Fibroblast of skin of right biceps (primary cell): Measurements from ENCODE around the gene SLC38A5.
"Not testable (repeated sequence)": the region's sequence is repeated elsewhere in the genome, so short reads cannot be mapped to it uniquely, and the experiment has no call there.

Experiments
- DNase-seq: peaks from one replicate; pipeline ENCODE4 v3.0.0-alpha.2; 2013

The SLC38A5 gene

GRCh38 chrX:48467281-48467761 is 2.7 kb downstream of the SLC38A5 start:
- no peak for DNase-seq

- DNase-seq, result no peak
Observed at GRCh38 chrX:48466696-48467095, 3.4 kb downstream of the SLC38A5 start.

- DNase-seq, result peak; percentile 94
Observed at GRCh38 chrX:48465336-48465933, 4.6 kb downstream of the SLC38A5 start.

- no peak for DNase-seq
Observed at GRCh38 chrX:48461830-48462229, 8.2 kb downstream of the SLC38A5 start.

- no peak for DNase-seq
Observed at GRCh38 chrX:48460606-48461005, 9.5 kb downstream of the SLC38A5 start.

GRCh38 chrX:48460031-48460430 is 10.0 kb downstream of the SLC38A5 start:
- no peak for DNase-seq

- no peak for DNase-seq
Observed at GRCh38 chrX:48459483-48459882, 10.6 kb downstream of the SLC38A5 start.

- DNase-seq, result no peak
Observed at GRCh38 chrX:48458711-48459110, 11.3 kb downstream of the SLC38A5 start.

- no peak for DNase-seq
Observed at GRCh38 chrX:48456628-48457331, 13.3 kb downstream of the SLC38A5 start.

GRCh38 chrX:48451708-48452107 is 18.4 kb downstream of the SLC38A5 start:
- no peak for DNase-seq

GRCh38 chrX:48450076-48450475 is 20.0 kb downstream of the SLC38A5 start:
- no peak for DNase-seq

- DNase-seq, result not testable (repeated sequence)
Observed at GRCh38 chrX:48447201-48447600, 22.9 kb downstream of the SLC38A5 start.

- DNase-seq, result not testable (repeated sequence)
Observed at GRCh38 chrX:48433713-48434112, 36.3 kb downstream of the SLC38A5 start.

- DNase-seq, result not testable (repeated sequence)
Observed at GRCh38 chrX:48430166-48430565, 39.9 kb downstream of the SLC38A5 start.

- DNase-seq, result not testable (repeated sequence)
Observed at GRCh38 chrX:48429606-48430005, 40.5 kb downstream of the SLC38A5 start.

- DNase-seq, result not testable (repeated sequence)
Observed at GRCh38 chrX:48427027-48427716, 42.9 kb downstream of the SLC38A5 start.

- DNase-seq, result not testable (repeated sequence)
Observed at GRCh38 chrX:48411860-48412259, 58.2 kb downstream of the SLC38A5 start, which contains the start of gene SSX4B. Gene SSX4B (minus strand): TSS chrX:48411960. CDS start chrX:48411372, 588 bp downstream.
